GM19023 (cell line): ENCODE results near the gene SLC22A16.

Experiments used
- ATAC-seq: cut with Tn5 transposase; IDR thresholded peaks from one replicate; pipeline ENCODE4 v1.9.1; 2021; ENCODE audit warnings: mild to moderate bottlenecking, moderate library complexity; ENCODE audit not compliant: unreplicated experiment

Gene SLC22A16

DNA sequence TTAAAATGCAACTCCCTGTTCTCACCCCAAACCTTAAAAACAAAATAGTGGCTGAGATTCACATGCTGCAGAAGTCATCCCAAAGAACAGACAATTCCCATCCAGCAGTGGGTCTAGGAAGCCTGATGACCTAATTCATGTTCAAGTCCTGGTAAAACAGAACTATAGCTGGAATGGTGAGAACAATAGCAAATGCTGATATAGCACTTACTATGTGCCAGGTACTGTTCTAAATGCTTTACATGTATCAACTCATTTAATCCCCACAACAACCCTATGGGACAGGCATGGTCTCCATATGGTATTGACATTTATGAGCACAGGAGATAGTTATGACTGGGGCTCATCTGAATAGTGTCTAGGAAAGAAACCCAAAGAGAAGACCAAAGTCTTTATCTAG is 66.6 kb downstream of the SLC22A16 start:
- ATAC-seq = no peak

GRCh38 chr6:110408901-110409300 is 67.5 kb downstream of the SLC22A16 start:
- ATAC-seq = no peak

- ATAC-seq = no peak
Observed at GRCh38 chr6:110404607-110405006, 71.8 kb downstream of the SLC22A16 start.

GRCh38 chr6:110401585-110402176 is 74.7 kb downstream of the SLC22A16 start:
- no peak for ATAC-seq

GRCh38 chr6:110400208-110400607 is 76.2 kb downstream of the SLC22A16 start:
- ATAC-seq = no peak

- ATAC-seq = no peak
Observed at GRCh38 chr6:110399219-110400071, 77.0 kb downstream of the SLC22A16 start.

DNA sequence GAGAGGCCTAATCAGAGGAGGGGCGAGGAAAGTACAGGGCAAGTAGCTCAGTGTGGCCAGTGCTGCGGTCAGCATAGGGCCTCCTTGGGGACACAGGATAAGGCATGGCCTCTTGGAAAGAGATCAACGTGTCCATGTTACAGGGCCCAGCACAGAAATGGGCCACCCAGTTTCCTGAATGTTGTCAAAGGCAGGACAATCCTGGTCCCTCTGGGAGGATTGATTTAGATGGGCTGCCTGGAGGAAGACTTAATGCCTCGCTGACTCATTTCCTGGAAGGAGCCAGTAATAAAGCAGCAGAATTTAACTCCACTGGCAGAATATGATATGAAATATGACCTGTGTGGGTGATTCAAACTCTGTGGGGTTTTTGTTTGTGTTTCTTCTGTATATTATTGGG is 77.6 kb downstream of the SLC22A16 start:
- no peak for ATAC-seq

DNA sequence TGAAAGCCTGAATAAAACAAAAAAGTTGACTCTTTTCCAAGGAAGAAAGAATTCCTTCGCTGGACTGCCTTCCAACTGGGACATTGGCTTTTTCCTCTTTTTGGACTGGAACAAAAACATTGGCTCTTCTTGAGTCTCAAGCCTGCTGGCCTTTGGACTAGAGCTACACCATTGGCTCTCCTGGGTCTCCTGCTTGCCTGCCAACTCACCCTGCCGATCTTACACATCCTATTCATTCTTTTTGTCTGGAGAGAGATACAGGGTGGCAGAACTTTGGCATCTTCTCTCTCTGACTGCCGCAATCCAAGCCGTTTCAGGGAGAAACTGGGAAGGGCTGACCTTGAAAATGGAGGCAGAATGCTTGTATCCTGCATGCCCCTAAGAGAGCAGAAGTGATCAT is 81.2 kb downstream of the SLC22A16 start:
- ATAC-seq = no peak

- ATAC-seq = no peak
Observed at GRCh38 chr6:110394409-110394808, 82.0 kb downstream of the SLC22A16 start.

GRCh38 chr6:110392727-110393126 is 83.7 kb downstream of the SLC22A16 start:
- ATAC-seq = no peak

DNA sequence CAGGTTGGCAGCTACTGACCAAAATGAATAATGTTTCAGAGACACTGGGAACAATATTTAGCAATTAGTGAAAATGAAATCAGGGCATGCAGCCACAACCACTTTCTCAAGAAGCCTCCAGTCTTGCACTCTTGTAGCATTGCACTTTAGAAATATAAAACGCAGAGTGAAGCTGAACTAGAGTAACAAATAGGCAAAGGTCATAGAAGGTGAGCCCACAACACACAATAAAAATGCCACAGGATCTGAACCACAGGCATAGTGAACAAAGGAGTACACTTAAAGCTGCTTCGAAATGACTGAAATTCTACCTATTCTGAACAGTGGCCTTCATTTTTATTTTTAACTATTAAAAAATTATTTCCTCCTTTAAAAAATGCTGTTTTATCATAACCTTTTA is 86.0 kb downstream of the SLC22A16 start:
- no peak for ATAC-seq

GRCh38 chr6:110389689-110390382 is 86.6 kb downstream of the SLC22A16 start:
- no peak for ATAC-seq

DNA sequence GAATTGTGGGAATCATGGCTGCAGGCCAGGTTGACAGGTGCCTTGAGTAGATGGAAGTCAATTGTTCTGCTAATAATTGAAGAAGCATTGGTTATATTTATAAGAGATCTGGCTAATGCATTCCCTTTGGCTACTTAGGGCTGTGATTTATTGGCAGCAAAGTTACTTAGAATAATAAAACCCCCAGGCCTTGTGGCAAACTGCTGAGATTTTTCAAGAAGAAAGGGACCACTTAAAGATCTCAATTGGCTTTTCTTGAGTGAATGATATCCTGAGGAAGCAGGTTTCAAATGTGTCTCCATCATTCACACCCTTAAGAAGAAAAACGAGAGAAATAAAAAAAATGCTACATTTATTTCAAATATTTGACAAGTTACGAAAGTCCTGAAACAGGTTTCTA is 88.4 kb downstream of the SLC22A16 start:
- ATAC-seq = no peak

GRCh38 chr6:110385458-110385863 is 91.0 kb downstream of the SLC22A16 start:
- ATAC-seq = no peak

DNA sequence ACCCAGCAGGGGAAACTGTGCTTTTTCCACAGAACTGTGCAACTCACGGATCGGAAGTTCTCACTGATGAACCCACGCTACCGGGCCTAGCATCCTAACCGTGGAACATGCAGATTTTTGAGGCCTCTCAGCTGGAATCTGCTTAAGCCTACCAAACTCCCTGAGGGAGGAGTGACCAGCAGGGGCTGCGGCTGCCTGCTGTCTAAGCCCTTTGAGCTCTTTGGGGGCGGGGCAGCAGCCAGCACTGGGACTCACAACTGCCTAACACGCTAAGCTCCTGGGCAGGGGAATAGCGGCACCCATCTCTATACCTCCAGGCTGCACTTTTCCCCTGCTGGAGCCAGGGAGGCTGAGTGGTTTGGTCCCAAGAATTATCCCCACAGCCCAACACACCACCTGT is 97.9 kb downstream of the SLC22A16 start:
- no peak for ATAC-seq
